GM18909 (cell line): Measurements from ENCODE around the gene DHPS.
A peak's percentile ranks its signal among the peaks of the same experiment; 100 is the strongest.
"Not testable (repeated sequence)": the region's sequence is repeated elsewhere in the genome, so short reads cannot be mapped to it uniquely, and the experiment has no call there.

ENCODE experiments used
- ATAC-seq: cut with Tn5 transposase; IDR thresholded peaks from one replicate; pipeline ENCODE4 v1.9.1; 2021; ENCODE audit warnings: mild to moderate bottlenecking; ENCODE audit not compliant: unreplicated experiment, poor library complexity

The DHPS gene

GRCh38 chr19:12648088-12648487 lies 33.6 kb downstream of the DHPS start:
- ATAC-seq: no peak

- no peak for ATAC-seq
Measured at GRCh38 chr19:12647490-12648071, 34.1 kb downstream of the DHPS start.

- ATAC-seq: no peak
Measured at GRCh38 chr19:12647047-12647446, 34.6 kb downstream of the DHPS start.

- ATAC-seq: no peak
Measured at GRCh38 chr19:12646551-12646950, 35.1 kb downstream of the DHPS start.

GRCh38 chr19:12643716-12644115 lies 38.0 kb downstream of the DHPS start:
- not testable (repeated sequence) for ATAC-seq

- no peak for ATAC-seq
Measured at GRCh38 chr19:12642506-12642905, 39.2 kb downstream of the DHPS start.

GRCh38 chr19:12641456-12641855 lies 40.2 kb downstream of the DHPS start:
- ATAC-seq: no peak

- ATAC-seq: peak; percentile 50
Measured at GRCh38 chr19:12639901-12640613, 41.6 kb downstream of the DHPS start.

GRCh38 chr19:12638611-12639182 lies 43.0 kb downstream of the DHPS start:
- no peak for ATAC-seq

GRCh38 chr19:12636631-12637030 lies 45.0 kb downstream of the DHPS start:
- no peak for ATAC-seq

GRCh38 chr19:12629215-12629614 lies 52.5 kb downstream of the DHPS start:
- ATAC-seq: no peak

GRCh38 chr19:12628040-12629022 lies 53.3 kb downstream of the DHPS start:
- ATAC-seq: no peak

GRCh38 chr19:12626958-12627357 lies 54.7 kb downstream of the DHPS start:
- no peak for ATAC-seq
